Stimulated activated CD8-positive, alpha-beta memory T cell treated with anti-CD3 and anti-CD28 coated beads, Interleukin-15, amount 100 ng/mL, for 24 hours (primary cell): ENCODE data around the gene TOM1.

ENCODE experiments used
- DNase-seq: peaks from one replicate; pipeline ENCODE4 v3.0.0-alpha.2; 2020; ENCODE audit warnings: low read depth

The TOM1 gene

GRCh38 chr22:35307372-35307771, 7.7 kb downstream of the TOM1 start:
- DNase-seq, result no peak

- no peak for DNase-seq
Observed at GRCh38 chr22:35307892-35308291, 8.2 kb downstream of the TOM1 start.

GRCh38 chr22:35308480-35309021, 8.9 kb downstream of the TOM1 start:
- no peak for DNase-seq

GRCh38 chr22:35310556-35311550, 11.2 kb downstream of the TOM1 start:
- DNase-seq, result no peak

GRCh38 chr22:35311551-35311999, 11.9 kb downstream of the TOM1 start:
- no peak for DNase-seq

GRCh38 chr22:35312198-35313059, 12.7 kb downstream of the TOM1 start:
- DNase-seq, result no peak

- no peak for DNase-seq
Observed at GRCh38 chr22:35313311-35314121, 13.8 kb downstream of the TOM1 start.

- DNase-seq, result no peak
Observed at GRCh38 chr22:35314161-35314942, 14.7 kb downstream of the TOM1 start.

GRCh38 chr22:35315141-35315854, 15.6 kb downstream of the TOM1 start:
- DNase-seq, result no peak

- DNase-seq, result no peak
Observed at GRCh38 chr22:35315855-35316745, 16.4 kb downstream of the TOM1 start.

- no peak for DNase-seq
Observed at GRCh38 chr22:35316751-35317150, 17.1 kb downstream of the TOM1 start.

GRCh38 chr22:35317680-35318290, 18.1 kb downstream of the TOM1 start:
- no peak for DNase-seq

- no peak for DNase-seq
Observed at GRCh38 chr22:35318346-35319215, 18.9 kb downstream of the TOM1 start.

GRCh38 chr22:35319244-35319985, 19.7 kb downstream of the TOM1 start:
- no peak for DNase-seq

GRCh38 chr22:35322126-35322525, 22.4 kb downstream of the TOM1 start:
- DNase-seq, result no peak

GRCh38 chr22:35322893-35323292, 23.2 kb downstream of the TOM1 start:
- no peak for DNase-seq

- no peak for DNase-seq
Observed at GRCh38 chr22:35323305-35323704, 23.6 kb downstream of the TOM1 start.
